ENCODE results near the gene CCNDBP1. TPM values are rescaled to one million over a fixed set of nuclear protein-coding genes. Genes with fewer than 3 reads are reported as not detected.
"Not testable (repeated sequence)": the region's sequence is repeated elsewhere in the genome, so short reads cannot be mapped to it uniquely, and the experiment has no call there.

The CCNDBP1 gene, protein sequence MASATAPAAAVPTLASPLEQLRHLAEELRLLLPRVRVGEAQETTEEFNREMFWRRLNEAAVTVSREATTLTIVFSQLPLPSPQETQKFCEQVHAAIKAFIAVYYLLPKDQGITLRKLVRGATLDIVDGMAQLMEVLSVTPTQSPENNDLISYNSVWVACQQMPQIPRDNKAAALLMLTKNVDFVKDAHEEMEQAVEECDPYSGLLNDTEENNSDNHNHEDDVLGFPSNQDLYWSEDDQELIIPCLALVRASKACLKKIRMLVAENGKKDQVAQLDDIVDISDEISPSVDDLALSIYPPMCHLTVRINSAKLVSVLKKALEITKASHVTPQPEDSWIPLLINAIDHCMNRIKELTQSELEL
- polyA plus RNA-seq (2013, experiment 1 of 2; ENCODE audit: insufficient read length), result 23.6 TPM
- polyA plus RNA-seq (2013, experiment 2 of 2; ENCODE audit: insufficient read length), result 26.1 TPM

DNA sequence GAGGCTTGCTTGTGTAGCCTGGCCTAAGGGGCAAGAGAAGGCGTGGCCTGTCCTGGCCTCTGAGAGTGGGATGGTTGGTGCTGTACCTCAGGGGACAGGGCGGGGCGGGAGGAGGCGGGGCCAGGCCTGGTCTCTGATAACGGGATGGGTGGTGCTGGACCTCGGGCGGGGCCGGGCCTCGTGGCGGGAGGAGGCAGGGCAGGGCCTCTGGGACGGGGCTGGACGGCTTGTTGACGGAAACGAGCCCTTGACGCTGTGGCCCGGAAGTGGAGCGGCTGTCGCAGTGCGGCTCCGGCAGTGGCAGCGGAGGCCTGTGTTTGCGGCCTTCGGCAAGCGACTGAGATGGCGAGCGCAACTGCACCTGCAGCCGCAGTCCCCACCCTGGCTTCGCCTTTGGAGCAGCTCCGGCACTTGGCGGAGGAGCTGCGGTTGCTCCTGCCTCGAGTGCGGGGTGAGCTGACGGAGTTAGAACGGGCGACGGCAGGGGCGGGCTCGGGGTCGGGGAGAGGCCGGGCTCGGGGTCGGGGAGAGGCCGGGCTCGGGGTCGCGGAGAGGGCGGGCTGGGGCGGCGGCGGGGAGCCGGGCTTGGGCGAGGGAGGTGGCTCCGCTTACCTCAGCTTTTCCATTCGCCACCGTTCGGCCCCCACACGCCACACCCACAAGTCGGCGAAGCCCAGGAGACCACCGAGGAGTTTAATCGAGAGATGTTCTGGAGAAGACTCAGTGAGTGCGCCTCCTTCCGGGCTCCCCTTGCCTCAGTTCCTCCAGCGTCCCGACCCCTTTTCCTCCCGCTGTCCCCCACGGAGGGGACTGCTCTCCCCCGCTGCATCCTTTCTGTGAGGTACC, at the start of gene CCNDBP1:
TSS of gene CCNDBP1 (plus strand) at position 247 of the 846 bp plus-strand sequence. CDS start at position 343, 96 bp downstream.
- DNase-seq, result peak; percentile 61

DNA sequence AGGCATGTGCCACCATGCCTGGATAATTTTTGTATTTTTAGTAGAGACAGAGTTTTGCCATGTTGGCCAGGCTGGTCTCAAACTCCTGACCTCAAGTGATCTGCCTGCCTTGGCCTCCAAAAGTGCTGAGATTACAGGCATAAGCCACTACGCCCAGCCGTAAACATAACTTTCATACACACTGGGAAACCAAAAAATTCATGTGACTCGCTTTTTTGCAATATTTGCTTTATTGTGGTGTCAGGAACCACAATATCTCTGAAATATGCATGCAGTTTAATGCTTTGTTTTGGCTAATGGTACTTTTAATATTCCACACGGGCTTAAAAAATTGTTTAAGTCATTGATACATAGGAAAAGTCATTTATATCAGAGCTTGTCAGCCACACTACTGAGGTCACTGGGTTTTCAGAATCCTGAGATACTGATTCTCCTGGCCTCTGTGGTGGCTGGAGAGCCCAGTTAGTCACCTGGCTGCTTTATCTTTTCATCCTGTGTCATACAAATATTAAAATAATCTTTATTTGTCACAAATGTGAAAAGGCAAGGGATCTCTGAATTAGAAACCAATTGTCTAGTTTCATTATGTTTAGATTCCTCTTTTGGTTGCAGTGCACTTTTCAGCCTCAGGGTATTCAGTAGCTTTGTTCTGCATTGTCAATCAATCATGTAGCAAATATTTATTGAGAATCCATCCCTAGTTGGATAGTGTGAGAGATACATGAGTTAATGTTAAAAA, 41.8 kb upstream of the CCNDBP1 start:
- peak; percentile 10 for DNase-seq

DNA sequence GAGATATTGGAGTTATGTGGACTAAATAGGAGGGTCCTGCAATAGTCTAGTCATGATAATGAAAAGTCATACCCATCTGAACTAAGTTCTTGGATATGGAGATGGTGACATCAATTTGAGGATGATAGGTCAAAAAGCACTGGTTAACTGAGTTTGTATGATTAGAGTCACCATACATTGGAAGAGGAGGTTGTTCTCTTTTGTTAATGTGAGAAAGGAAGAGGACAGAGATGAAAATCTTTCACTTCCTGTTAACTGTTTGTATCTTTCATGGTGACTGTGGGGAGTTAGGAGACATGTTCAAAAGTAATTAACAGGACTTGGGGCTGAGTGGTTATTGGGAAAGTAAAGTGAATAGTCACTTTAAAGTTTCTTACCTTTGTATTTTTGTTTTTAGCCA, 40.7 kb upstream of the CCNDBP1 start:
- no peak for DNase-seq

- no peak for DNase-seq
Measured at GRCh38 chr15:43146184-43146583, 39.0 kb upstream of the CCNDBP1 start.

- peak; percentile 96 for DNase-seq
Measured at GRCh38 chr15:43150191-43150929, 34.8 kb upstream of the CCNDBP1 start.

- DNase-seq, result no peak
Measured at GRCh38 chr15:43151688-43152087, 33.5 kb upstream of the CCNDBP1 start.

DNA sequence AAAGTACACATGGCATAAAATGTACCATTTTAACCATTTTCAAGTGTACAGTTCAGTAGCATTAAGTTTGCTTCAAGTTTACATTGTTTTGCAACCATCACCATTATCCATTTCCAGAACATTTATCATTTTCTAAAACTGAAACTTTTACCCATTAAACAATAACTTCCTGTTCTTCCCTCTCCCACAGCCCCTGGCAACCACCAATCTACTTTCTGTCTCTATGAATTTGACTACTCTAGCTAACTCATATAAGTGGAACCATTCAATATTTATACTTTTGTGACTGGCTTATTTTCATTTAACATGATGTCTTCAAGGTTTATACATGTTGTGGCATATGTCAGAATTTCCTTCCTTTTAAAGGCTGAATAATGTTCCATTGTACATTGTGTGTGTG, 31.9 kb upstream of the CCNDBP1 start:
- no peak for DNase-seq

GRCh38 chr15:43165801-43166325, 19.3 kb upstream of the CCNDBP1 start:
- no peak for DNase-seq

DNA sequence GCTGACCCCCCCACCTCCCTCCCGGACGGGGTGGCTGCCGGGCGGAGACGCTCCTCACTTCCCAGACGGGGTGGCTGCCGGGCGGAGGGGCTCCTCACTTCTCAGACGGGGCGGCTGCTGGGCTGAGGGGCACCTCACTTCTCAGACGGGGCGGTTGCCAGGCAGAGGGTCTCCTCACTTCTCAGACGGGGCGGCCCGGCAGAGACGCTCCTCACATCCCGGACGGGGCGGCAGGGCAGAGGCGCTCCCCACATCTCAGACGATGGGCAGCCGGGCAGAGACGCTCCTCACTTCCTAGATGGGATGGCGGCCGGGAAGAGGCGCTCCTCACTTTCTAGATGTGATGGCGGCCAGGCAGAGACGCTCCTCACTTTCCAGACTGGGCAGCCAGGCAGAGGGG, 17.9 kb upstream of the CCNDBP1 start:
- not testable (repeated sequence) for DNase-seq

GRCh38 chr15:43168192-43169107, 16.8 kb upstream of the CCNDBP1 start:
- DNase-seq, result no peak

DNA sequence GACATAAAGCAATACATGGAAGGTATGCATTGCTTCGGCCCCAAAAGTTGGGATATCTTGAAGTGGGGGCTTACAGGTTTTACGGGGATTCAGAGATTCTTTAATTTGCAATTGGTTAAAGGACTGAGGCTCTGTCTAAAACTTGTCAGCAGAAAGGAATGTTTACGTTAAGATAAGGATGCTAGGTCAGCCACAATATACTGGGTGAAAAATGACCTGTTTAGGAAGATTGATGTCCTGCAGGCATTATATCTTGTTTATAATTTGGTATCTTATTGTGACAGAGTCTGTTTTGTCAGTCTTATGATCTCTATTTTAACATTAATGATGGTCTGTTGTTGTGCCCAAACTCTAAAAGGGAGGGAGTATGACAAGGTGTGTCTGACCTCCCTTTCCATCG, 15.3 kb upstream of the CCNDBP1 start:
- DNase-seq, result no peak

- not testable (repeated sequence) for DNase-seq
Measured at GRCh38 chr15:43175656-43176309, 9.4 kb upstream of the CCNDBP1 start.

DNA sequence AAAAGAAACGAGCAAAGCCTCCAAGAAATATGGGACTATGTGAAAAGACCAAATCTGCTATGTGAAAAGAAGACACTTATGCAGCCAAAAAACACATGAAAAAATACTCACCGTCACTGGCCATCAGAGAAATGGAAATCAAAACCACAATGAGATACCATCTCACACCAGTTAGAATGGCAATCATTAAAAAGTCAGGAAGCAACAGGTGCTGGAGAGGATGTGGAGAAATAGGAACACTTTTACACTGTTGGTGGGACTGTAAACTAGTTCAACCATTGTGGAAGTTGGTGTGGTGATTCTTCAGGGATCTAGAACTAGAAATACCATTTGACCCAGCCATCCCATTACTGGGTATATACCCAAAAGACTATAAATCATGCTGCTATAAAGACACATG, 8.1 kb upstream of the CCNDBP1 start:
- not testable (repeated sequence) for DNase-seq

- no peak for DNase-seq
Measured at GRCh38 chr15:43183270-43183669, 1.9 kb upstream of the CCNDBP1 start.

- no peak for DNase-seq
Measured at GRCh38 chr15:43184407-43185124, 637 bp upstream of the CCNDBP1 start.

DNA sequence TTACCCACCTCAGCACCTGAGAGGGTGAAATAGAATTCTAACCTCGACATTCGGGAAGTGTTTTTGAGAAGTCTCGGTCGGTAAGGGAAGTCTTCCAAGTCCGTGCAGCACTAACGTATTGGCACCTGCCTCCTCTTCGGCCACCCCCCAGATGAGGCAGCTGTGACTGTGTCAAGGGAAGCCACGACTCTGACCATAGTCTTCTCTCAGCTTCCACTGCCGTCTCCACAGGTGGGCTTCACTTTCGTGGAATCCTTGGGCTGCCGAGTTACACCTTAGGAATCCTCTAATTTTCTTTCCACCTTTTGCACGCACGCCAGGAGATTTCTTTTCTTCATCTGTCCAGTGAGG, 775 bp downstream of the CCNDBP1 start:
- DNase-seq, result no peak

GRCh38 chr15:43187544-43188155, 2.4 kb downstream of the CCNDBP1 start:
- peak; percentile 56 for DNase-seq

GRCh38 chr15:43189296-43189695, 4.1 kb downstream of the CCNDBP1 start:
- no peak for DNase-seq

- DNase-seq, result peak; percentile 18
Measured at GRCh38 chr15:43190178-43190577, 5.0 kb downstream of the CCNDBP1 start.
